CD4-positive, alpha-beta T cell treated with Interleukin-2 at 100 ng/mL for 4 hours (primary cell): ENCODE results near the gene RPS6KA5.

ENCODE experiments used
- DNase-seq: peaks from one replicate; pipeline ENCODE4 v3.0.0-alpha.2; 2020; ENCODE audit warnings: low spot score

RPS6KA5 gene

DNA sequence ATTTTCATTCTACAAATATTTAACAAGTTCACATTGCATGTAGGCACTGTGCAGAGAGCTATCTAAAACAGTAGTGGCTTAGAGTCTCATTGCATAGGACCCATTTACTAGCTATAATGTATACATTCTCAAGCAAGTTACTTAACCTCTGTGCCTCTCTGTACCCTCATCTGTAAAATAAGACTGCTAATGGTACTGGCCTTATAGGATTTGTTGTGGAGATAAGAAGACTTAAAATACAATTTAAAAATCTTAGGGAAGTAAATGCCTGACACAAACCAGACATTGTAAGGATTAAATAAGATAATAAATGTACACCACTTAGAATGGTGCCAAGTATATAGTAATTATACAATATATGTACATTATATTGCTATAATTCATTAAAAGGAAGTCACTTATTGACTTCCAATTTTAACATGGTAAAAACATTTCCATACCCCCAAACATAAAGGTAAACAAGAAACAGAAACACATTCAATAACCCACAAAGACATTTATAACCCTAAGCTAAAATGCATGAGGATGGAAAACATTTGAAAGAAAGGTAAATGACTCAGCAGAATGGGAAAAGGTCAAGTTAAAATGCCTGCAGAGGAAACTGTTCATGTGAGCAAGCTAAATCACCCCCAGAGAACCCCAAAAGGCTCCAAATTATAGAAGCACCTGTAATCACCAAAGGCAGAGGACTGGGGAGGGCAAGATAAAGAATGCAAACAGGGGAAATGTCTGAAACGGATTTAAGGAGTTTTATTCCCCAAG is 30.8 kb downstream of the RPS6KA5 start:
- no peak for DNase-seq

- no peak for DNase-seq
These were observed 32.9 kb downstream of the RPS6KA5 start for GRCh38 chr14:91027561-91027960.

DNA sequence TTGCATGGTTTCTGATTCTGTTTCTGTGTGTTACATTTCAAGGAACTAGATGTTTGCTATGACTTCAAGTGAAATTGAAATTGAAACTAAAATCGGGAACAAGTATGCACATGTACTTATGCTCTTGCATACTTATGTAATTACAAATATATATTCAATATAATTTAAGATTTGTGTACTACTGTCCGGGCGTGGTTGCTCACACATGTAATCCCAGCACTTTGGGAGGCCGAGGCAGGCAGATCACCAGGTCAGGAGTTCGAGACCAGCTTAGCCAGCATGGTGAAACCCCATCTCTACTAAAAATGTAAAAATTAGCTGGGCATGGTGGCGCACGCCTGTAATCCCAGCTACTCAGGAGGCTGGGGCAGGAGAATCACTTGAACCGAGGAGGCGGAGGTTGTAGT is 37.8 kb downstream of the RPS6KA5 start:
- DNase-seq = peak; percentile 73

- no peak for DNase-seq
These were observed 38.3 kb downstream of the RPS6KA5 start for GRCh38 chr14:91021991-91022621.

GRCh38 chr14:91021115-91021514 is 39.3 kb downstream of the RPS6KA5 start:
- no peak for DNase-seq

- DNase-seq = no peak
These were observed 40.8 kb downstream of the RPS6KA5 start for GRCh38 chr14:91019673-91020072.

DNA sequence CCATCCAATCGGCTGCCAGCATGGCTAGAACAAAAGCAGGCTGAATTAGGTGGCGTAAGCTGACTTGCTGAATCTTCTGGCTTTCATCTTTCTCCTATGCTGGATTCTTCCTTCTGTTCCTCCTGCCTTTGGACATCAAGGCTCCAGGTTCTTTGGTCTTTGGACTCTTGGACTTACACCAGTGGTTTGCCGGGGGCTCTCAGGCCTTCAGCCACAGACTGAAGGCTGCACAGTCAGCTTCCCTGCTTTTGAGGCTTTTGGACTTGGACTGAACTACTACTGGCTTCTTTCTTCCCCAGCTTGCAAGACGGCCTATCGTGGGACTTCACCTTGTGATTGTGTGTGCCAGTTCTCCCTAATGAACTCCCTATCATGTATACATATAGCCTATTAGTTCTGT is 42.0 kb downstream of the RPS6KA5 start:
- DNase-seq = no peak

DNA sequence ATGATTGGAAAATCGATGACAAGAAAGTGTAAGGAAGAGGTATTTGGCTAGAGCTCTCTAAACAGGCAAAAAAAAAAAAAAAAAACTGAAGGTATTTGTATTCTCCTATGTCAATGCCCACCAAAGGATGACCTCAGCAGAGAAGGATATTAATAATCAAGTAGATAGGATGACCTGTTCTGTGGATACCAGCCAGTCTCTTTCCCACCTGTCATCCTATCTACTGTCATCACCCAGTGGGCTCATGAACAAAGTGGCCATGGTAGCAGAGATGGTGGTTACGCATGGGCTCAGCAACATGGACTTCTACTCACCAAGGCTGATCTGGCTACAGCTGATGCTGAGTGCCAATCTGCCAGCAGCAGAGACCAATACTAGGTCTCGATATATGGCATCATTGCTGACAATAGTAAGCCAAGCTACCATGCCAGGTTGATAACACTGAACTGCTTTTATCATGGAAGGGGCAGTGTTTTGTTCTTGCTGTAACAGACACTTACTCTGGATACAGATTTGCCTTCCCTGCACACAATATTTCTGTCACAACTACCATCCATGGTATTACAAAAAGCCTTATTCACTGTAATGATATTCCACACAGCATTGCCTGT is 43.5 kb downstream of the RPS6KA5 start:
- DNase-seq = no peak

DNA sequence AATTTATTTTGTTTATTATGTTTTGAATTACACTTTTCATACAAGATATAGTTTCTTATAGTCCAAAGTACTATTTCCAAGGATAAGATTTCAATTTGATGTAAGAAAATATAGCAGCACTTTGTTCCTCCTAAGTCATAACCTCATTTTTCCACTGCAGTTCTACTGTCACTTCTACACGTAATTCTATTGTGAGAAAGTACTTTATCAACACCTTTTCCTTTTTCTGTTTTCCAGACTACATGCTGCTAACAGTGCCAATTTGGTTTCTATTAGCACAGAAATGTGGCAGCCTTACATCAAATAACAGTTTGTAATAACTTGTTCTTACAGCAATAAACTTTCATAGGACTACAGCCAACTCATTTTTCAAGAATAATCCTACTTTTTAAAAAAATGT is 45.0 kb downstream of the RPS6KA5 start:
- no peak for DNase-seq

- DNase-seq = no peak
These were observed 48.4 kb downstream of the RPS6KA5 start for GRCh38 chr14:91012045-91012444.

DNA sequence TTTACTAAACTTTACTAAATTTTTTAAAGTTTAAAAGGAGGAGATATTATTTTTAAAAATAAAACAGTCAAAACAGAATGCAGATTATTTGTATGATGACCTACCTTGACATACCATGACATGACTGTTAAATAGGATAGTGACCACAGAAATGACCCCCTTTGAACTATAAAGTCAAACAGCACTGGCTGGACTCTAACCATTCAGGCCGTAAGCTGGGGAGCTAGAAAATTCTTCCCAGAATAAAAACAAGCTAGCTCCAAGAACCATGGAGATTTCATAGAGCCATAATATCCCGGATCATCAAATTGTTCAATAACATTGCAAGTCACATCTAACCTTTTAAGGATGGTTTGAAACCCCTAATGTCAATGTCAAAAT is 50.3 kb downstream of the RPS6KA5 start:
- DNase-seq = no peak

DNA sequence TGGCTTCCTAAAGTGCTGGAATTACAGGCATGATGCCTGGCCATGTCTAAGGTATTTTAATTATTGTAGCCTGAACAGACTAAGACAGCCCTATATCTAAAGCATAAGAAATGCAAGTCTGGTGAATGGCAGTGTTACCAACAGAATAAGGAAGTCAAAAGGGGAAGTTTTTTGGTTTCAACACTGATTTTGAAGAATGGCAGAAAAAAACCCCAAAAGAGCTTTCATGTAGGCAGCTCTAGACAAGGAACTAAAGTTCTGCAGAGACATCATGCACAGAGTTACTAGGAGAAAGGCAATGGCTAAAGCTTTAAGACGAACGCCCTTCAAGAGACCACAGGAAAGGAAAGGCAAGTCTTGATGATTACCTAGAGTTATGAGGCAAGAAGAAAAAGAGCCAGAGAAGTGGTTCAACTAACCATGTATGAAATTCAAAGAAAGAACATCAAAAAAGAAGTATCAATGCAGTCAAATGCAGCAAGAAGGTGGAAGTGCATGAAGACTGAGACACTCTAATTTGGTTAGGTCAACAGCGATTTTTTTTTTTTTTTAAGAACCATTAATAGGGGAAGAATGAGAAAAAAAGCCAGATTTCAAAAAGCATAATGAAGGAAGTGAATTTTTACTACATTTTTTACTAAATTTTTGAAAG is 50.8 kb downstream of the RPS6KA5 start:
- DNase-seq = peak; percentile 6

- DNase-seq = no peak
These were observed 51.6 kb downstream of the RPS6KA5 start for GRCh38 chr14:91008759-91009409.

DNA sequence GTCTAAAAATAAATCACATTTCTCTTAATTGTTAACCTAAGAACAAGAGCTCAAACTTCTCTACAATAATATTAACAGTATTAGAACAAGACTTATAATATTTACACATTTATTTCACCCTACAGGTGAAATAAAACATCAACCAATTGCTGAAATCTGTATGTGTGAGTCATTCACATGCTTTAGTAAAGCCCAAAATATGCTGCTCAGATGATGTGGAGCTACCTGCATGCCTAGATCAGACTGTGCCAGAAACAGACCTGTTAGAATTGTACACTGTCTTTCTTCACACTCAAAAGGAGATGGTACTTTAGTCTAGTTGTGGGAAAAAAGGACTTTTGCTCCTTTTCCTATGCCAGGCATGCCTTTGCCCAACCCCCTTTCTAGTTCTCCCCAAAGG is 54.7 kb downstream of the RPS6KA5 start:
- DNase-seq = no peak

GRCh38 chr14:91004987-91005386 is 55.5 kb downstream of the RPS6KA5 start:
- DNase-seq = no peak

DNA sequence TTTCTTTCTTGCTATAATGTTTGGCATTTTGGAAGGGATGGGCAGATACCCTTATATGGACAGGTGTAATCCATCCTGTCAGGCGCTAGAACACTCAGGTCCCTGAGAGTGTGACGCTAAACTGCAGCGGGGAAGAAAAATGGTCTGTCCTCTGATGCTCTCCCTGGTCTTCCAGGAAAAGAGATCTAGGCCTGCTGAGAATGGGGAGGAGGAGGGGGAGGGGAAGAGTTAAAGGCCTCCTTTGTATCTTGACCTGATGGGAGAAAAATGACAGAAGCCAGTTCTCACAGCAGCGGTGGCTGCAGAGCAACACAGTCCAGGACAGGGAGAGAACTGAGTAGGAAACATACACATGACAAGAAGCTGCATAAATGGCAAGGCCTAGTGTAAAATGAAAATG is 61.1 kb downstream of the RPS6KA5 start:
- no peak for DNase-seq

DNA sequence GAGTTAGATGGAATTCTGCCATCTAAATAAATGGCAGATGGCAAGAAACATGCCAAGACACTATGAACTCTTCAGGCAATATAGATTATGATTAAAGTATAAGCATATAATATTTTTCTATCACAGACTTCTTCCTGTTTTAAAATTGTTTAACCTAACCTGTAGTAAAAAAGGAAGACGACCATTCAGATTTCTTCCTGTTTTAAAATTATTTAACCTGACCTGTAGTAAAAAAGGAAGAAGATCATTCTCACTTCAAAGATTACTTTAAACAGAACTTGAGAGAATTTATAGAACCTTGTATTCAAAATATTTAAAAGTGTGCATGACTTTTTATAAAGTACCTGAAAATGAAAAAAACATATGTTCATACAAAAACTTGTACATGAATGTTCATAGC is 63.5 kb downstream of the RPS6KA5 start:
- DNase-seq = no peak

GRCh38 chr14:90995785-90996184 is 64.7 kb downstream of the RPS6KA5 start:
- no peak for DNase-seq

DNA sequence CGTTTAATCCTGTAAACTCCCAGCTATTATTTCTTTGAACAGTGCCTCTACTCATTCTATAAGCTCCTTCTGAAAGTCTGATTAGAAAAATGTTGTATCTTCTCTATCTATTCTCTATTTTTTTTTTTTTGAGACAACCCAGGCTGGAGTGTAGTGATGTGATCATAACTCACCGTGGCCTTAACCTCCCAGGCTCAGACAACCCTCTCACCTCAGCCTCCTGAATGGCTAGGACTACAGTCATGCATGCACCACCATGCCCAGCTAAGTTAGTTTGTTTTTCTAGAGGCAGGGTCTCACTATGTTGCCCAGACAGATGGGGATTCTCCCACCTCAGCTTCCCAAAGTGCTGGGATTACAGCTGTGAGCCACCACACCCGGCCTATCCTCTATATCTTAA is 66.6 kb downstream of the RPS6KA5 start:
- no peak for DNase-seq

DNA sequence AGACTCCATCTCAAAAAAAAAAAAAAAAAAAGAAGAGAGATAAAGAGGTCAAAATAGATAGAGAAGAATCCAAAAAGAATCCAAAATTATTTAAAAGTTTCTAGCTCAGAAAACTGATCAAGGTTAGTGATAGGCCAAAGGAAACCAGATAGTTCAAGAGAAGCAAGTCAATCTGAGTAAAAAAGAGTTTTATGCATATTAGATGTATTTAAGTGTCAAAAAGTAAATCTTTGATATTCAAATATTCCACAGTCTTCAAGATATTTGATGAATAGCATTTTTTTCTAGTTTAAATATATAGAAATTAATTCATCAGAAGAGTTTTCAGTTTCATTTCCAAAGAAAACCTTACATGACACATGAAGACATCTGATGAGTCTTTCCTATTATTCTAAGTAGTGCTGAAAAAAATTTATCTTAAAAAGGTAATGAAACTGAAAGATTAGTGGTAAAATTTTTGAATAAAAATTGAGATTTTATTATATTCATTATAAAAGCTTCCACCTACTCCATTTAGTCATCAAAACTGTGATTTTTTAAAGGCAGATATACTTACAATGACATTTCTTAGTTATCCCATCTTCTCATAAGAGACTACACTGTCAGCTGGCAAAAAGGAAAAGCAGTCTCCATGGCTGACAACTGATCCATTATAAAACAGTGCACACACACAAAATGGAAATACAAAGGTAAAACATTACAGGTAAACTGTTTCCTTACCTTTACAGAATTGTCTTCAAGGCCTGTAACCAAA is 68.6 kb downstream of the RPS6KA5 start:
- DNase-seq = no peak

DNA sequence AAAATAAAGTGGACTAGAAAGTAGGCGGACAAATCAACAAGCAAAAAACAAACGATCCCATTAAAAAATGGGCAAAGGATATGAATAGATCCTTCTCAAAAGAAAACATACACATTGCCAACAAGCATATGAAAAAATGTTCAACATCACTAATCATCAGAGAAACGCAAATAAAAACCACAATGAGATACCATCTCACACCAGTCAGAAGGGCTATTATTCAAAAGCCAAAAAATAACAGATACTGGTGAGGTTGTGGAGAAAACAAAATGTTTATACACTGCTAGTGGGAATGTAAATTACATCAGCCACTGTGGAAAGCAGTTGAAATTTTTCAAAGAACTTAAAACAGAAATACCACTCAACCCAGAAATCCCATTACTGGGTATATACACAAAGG is 70.3 kb downstream of the RPS6KA5 start:
- no peak for DNase-seq

DNA sequence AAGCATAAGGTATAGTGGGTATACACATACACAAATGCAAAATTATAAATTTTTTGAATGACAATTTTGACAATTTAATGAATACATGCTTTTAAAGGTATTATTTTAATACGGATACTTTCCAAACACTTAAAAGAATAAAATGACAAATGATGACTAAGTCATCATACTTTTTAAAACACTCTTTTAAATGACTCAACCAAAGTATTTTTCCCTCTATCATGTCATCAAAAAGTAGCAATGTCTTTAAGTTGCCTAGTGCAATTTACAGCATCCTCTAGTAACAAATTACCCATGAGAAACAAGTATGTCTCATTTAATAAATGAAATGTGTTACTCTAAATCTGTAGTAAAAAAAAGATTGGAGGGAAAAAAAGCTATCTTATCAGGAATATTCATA is 73.3 kb downstream of the RPS6KA5 start:
- no peak for DNase-seq
